Endodermal cell (in vitro differentiated cells): ENCODE measurements around the gene RBM26. TPM values are rescaled to one million over a fixed set of nuclear protein-coding genes. Genes with fewer than 3 reads are reported as not detected.

Source experiments
- DNase-seq: peaks from one replicate; pipeline ENCODE4 v3.0.0-alpha.2; 2017
- H3K27ac ChIP-seq: 2 replicates; pipeline ENCODE4 v1.5.1; 2013; ENCODE audit warnings: mild to moderate bottlenecking, low read depth, low read length, moderate library complexity
- H3K27me3 ChIP-seq: 2 replicates; pipeline ENCODE4 v1.6.1; 2013; ENCODE audit warnings: mild to moderate bottlenecking, low read length, moderate library complexity; ENCODE audit not compliant: insufficient read depth, control insufficient read depth, poor library complexity, severe bottlenecking
- H3K36me3 ChIP-seq: 2 replicates; pipeline ENCODE4 v1.7.0; 2013; ENCODE audit warnings: mild to moderate bottlenecking, low read length, moderate library complexity; ENCODE audit not compliant: control insufficient read depth, insufficient read depth
- H3K4me1 ChIP-seq: one replicate; pipeline ENCODE4 v1.7.0; 2013; ENCODE audit warnings: low read length; ENCODE audit not compliant: control insufficient read depth, insufficient read depth
- H3K4me3 ChIP-seq: 2 replicates; pipeline ENCODE4 v1.5.1; 2013; ENCODE audit warnings: mild to moderate bottlenecking, low read length, moderate library complexity
- H3K9ac ChIP-seq: 2 replicates; pipeline ENCODE4 v1.6.1; 2013; ENCODE audit warnings: mild to moderate bottlenecking, low read length, moderate library complexity; ENCODE audit not compliant: poor library complexity, severe bottlenecking; ENCODE audit errors: extremely low read depth
- H3K9me3 ChIP-seq: 2 replicates; pipeline ENCODE4 v1.6.1; 2013; ENCODE audit warnings: mild to moderate bottlenecking, low read length, moderate library complexity; ENCODE audit not compliant: control insufficient read depth
- H3K27ac Mint-ChIP-seq: 2 replicates; pipeline ENCODE4 v1.8.0; 2020; ENCODE audit warnings: mixed read lengths
- H3K27me3 Mint-ChIP-seq: 2 replicates; pipeline ENCODE4 v1.8.0; 2021; ENCODE audit warnings: mild to moderate bottlenecking, mixed read lengths; ENCODE audit not compliant: insufficient read depth
- H3K36me3 Mint-ChIP-seq: 2 replicates; pipeline ENCODE4 v1.8.0; 2020; ENCODE audit warnings: low read depth, mixed read lengths
- H3K4me1 Mint-ChIP-seq: 2 replicates; pipeline ENCODE4 v1.8.0; 2020; ENCODE audit warnings: mixed read lengths
- H3K4me3 Mint-ChIP-seq: 2 replicates; pipeline ENCODE4 v1.8.0; 2020; ENCODE audit warnings: mild to moderate bottlenecking, moderate library complexity, mixed read lengths
- H3K9me3 Mint-ChIP-seq: 2 replicates; pipeline ENCODE4 v1.8.0; 2020; ENCODE audit warnings: mild to moderate bottlenecking, mixed read lengths
- CTCF ChIP-seq: fragments of 200-600 bp; sonication (generic); conservative IDR thresholded peaks from 2 replicates; pipeline ENCODE4 v1.5.0; 2021; ENCODE audit warnings: antibody characterized with exemption, mild to moderate bottlenecking
- WGBS, 2 experiments: methylation state at CpG; one replicate each; pipeline versions ENCODE4 v1.1.5 to v1.1.7; 2013; ENCODE audit warnings: missing lambda C conversion rate in 2 of 2, mixed read lengths in 1 of 2; ENCODE audit not compliant: insufficient coverage in 1 of 2, insufficient read length in 1 of 2; 5-methylcytosine and 5-hydroxymethylcytosine counted together
- total RNA-seq, 2 donors: library from RNA; stranded (reverse); fragmentation: NEBNext Ultra II Directional in 1 of 2; extraction: Animal tissue kit (Norgen Biotek cat#: 25700) in 1 of 2; gene quantifications; 2 replicates in 1 of 2; 3 replicates in 1 of 2; pipeline ENCODE4 v1.2.1, GENCODE V29; 2021

RBM26 gene
- total RNA-seq, 2 donors from 2014 or later: 65.0 to 81.7 TPM

DNA sequence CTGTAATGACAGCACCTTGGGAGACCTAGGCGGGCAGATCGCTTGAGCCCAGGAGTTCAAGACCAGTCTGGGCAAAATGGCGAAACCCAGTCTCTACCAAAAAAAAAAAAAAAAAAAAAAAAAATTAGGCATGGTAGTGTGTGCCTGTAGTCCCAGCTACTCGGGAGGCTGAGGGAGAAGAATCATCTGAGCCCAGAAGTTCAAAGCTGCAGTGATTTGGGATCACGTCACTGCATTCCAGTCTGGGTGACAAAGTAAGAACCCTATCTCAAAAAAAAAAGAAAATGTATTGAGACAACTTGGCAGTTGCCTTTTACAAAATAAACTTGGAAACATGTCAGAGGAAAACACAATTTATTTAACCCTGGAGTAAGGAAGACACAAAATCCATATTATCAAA, 26.8 kb downstream of the RBM26 start:
- H3K36me3 ChIP-seq: peaks cover 38% of the 10 kb centered on the region
- Mint-ChIP-seq H3K27ac (no peak overlapping the region), H3K27me3 (no peaks in the 10 kb centered on the region), H3K4me1 (peaks cover 19% of the 10 kb centered on the region), H3K36me3 (peaks cover 25% of the 10 kb centered on the region), H3K4me3 (no peak overlapping the region), H3K9me3 (no peaks in the 10 kb centered on the region)
- no peaks in the 10 kb centered on the region for H3K27me3 ChIP-seq
- no peak for DNase-seq
- no peak overlapping the region for H3K4me3 ChIP-seq
- peaks cover 6% of the 10 kb centered on the region for H3K4me1 ChIP-seq
- H3K27ac ChIP-seq: no peak overlapping the region
- H3K9ac ChIP-seq: no peak overlapping the region
- no peak for TF ChIP-seq CTCF
- WGBS, 2 experiments: 100% methylated on average over 3 to 4 of the region's 5 CpGs
- no peaks in the 10 kb centered on the region for H3K9me3 ChIP-seq

DNA sequence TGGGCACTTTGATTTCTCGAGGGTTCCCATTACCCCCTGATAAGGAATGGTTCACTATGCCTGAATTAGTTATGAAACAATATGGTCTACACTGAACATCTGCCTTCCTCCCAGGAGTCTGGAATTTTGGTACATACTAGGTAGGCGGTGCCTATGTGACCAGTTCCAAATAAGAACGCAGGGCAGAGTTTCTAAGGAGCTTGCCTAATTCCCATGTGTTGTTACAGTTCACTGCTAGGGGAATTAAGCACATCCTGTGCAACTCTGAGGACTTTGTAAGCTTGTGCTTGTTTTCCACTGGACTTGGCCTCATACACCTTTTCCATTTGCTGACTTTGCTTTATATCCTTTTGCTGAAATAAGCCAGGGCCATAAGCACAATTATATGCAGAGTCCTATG, 29.2 kb downstream of the RBM26 start:
- no peaks in the 10 kb centered on the region for H3K9me3 Mint-ChIP-seq
- no peak overlapping the region for H3K27ac ChIP-seq

GRCh38 chr13:79374578-79374977, 31.5 kb downstream of the RBM26 start:
- Histone ChIP-seq H3K9me3 (no peaks in the 10 kb centered on the region), H3K27ac (no peak overlapping the region), H3K4me3 (no peak overlapping the region), H3K27me3 (no peaks in the 10 kb centered on the region), H3K36me3 (peaks cover 64% of the 10 kb centered on the region), H3K9ac (no peak overlapping the region), H3K4me1 (no peaks in the 10 kb centered on the region)
- H3K27ac Mint-ChIP-seq: no peak overlapping the region
- peaks cover 47% of the 10 kb centered on the region for H3K36me3 Mint-ChIP-seq
- no peak for DNase-seq
- WGBS, 2 experiments: 94 to 100% methylated on average over 4 to 6 of the region's 6 CpGs
- H3K9me3 Mint-ChIP-seq: no peaks in the 10 kb centered on the region
- no peak for TF ChIP-seq CTCF
- H3K4me3 Mint-ChIP-seq: no peak overlapping the region
- no peaks in the 10 kb centered on the region for H3K27me3 Mint-ChIP-seq
- H3K4me1 Mint-ChIP-seq: no peaks in the 10 kb centered on the region

More for the DNA sequence above, 29.2 kb downstream of the RBM26 start:
- Mint-ChIP-seq H3K27ac (no peak overlapping the region), H3K4me1 (peaks cover 6% of the 10 kb centered on the region), H3K27me3 (no peaks in the 10 kb centered on the region), H3K4me3 (no peak overlapping the region), H3K36me3 (peaks cover 25% of the 10 kb centered on the region)
- Histone ChIP-seq H3K36me3 (peaks cover 42% of the 10 kb centered on the region), H3K9me3 (no peaks in the 10 kb centered on the region), H3K4me3 (no peak overlapping the region), H3K4me1 (no peaks in the 10 kb centered on the region), H3K27me3 (no peaks in the 10 kb centered on the region), H3K9ac (no peak overlapping the region)
- DNase-seq: no peak
- 93 to 98% methylated on average over 3 of the region's 3 CpGs for WGBS, 2 experiments
- TF ChIP-seq CTCF: no peak
